Measurements from ENCODE around the gene PLXNC1.

The PLXNC1 gene

GRCh38 chr12:94198469-94198868 is 50.1 kb downstream of the PLXNC1 start:
- no peak overlapping the region for H3K4me3 ChIP-seq (ENCODE audit: low read depth, low read length)
- ChIA-PET CTCF (interaction anchor here (0.9 kb wide), 1 partner anchor 32 kb away, joined by 3 read pairs; no protein-coding TSS in a partner anchor), POLR2A (no interaction called here)
- H3K9me3 ChIP-seq (ENCODE audit: control insufficient read depth, insufficient read depth, low read depth, low read length) = no peaks in the 10 kb centered on the region
- H3K4me1 ChIP-seq (ENCODE audit: control insufficient read depth, insufficient read depth, low read length) = no peaks in the 10 kb centered on the region
- H3K27ac ChIP-seq (ENCODE audit: extremely low read depth, low read depth, low read length) = no peak overlapping the region
- no peak for TF ChIP-seq ZNF677 (tag by site-specific recombination; IDR thresholded peaks at IDR 0.05)
- no peak for TF ChIP-seq PRDM4 (tag by site-specific recombination; IDR thresholded peaks at IDR 0.05)
- TF ChIP-seq ZNF76 (tag by site-specific recombination; IDR thresholded peaks at IDR 0.05; ENCODE audit: borderline replicate concordance, low read depth) = no peak
- H3K36me3 ChIP-seq (ENCODE audit: control insufficient read depth in 2 of 2, insufficient read depth in 1 of 2, low read length in 2 of 2) = no peaks in the 10 kb centered on the region

GRCh38 chr12:94198872-94199271 is 50.5 kb downstream of the PLXNC1 start:
- H3K9me3 ChIP-seq (ENCODE audit: control insufficient read depth, insufficient read depth, low read depth, low read length) = no peaks in the 10 kb centered on the region
- TF ChIP-seq ZNF561 (tag by site-specific recombination; IDR thresholded peaks at IDR 0.05; ENCODE audit: borderline replicate concordance) = no peak
- no peak for TF ChIP-seq ZNF221 (tag by site-specific recombination; IDR thresholded peaks at IDR 0.05; ENCODE audit: borderline replicate concordance)
- no peak for TF ChIP-seq BCL6B (tag by site-specific recombination; IDR thresholded peaks at IDR 0.05)
- no peak for TF ChIP-seq ZNF274 (IDR thresholded peaks at IDR 0.05; ENCODE audit: low read length)
- no peak for TF ChIP-seq ZNF274 (tag by site-specific recombination; IDR thresholded peaks at IDR 0.05; ENCODE audit: borderline replicate concordance)
- TF ChIP-seq SETDB1 (IDR thresholded peaks at IDR 0.05; ENCODE audit: insufficient read length, low read length) = no peak
- no peak for TF ChIP-seq ZNF792 (tag by site-specific recombination; IDR thresholded peaks at IDR 0.05)
- no peak for TF ChIP-seq ZNF580 (tag by site-specific recombination; IDR thresholded peaks at IDR 0.05)
- no peak for TF ChIP-seq ZNF624 (tag by site-specific recombination; IDR thresholded peaks at IDR 0.05)
- no peak for TF ChIP-seq ZNF621 (tag by site-specific recombination; IDR thresholded peaks at IDR 0.05)
- no peak for TF ChIP-seq ZXDB (tag by site-specific recombination; IDR thresholded peaks at IDR 0.05)
- no peak for TF ChIP-seq ZNF416 (tag by site-specific recombination; IDR thresholded peaks at IDR 0.05)
- TF ChIP-seq ZNF311 (tag by site-specific recombination; IDR thresholded peaks at IDR 0.05; ENCODE audit: borderline replicate concordance) = no peak
- no peak for TF ChIP-seq ZNF202 (tag by site-specific recombination; IDR thresholded peaks at IDR 0.05; ENCODE audit: borderline replicate concordance)
- TF ChIP-seq ZNF19 (tag by site-specific recombination; IDR thresholded peaks at IDR 0.05; ENCODE audit: low read depth) = no peak
- TF ChIP-seq ZNF169 (tag by site-specific recombination; IDR thresholded peaks at IDR 0.05) = no peak
- TF ChIP-seq PRDM2 (tag by site-specific recombination; IDR thresholded peaks at IDR 0.05; ENCODE audit: borderline replicate concordance) = no peak
- TF ChIP-seq REPIN1 (tag by site-specific recombination; IDR thresholded peaks at IDR 0.05; ENCODE audit: low read depth) = no peak
- no peak for TF ChIP-seq INSM2 (tag by site-specific recombination; IDR thresholded peaks at IDR 0.05)
- no peak overlapping the region for H3K27ac ChIP-seq (ENCODE audit: extremely low read depth, low read depth, low read length)
- ChIA-PET CTCF (no interaction called here), POLR2A (no interaction called here)
- no peaks in the 10 kb centered on the region for H3K36me3 ChIP-seq (ENCODE audit: control insufficient read depth in 2 of 2, insufficient read depth in 1 of 2, low read length in 2 of 2)
- no peaks in the 10 kb centered on the region for H3K4me1 ChIP-seq (ENCODE audit: control insufficient read depth, insufficient read depth, low read length)
- no peak overlapping the region for H3K4me3 ChIP-seq (ENCODE audit: low read depth, low read length)

All from HEK293 (cell line).